Erythroblast (primary cell): ENCODE results near the gene CXCL14.

Experiments used
- GATA1 ChIP-seq: IDR thresholded peaks from 2 replicates; pipeline ENCODE4 v1.6.1; 2011; ENCODE audit warnings: low read depth, mild to moderate bottlenecking, control low read depth, low read length, moderate library complexity
- POLR2A ChIP-seq: IDR thresholded peaks from 2 replicates; pipeline ENCODE4 v1.6.1; 2011; ENCODE audit warnings: mild to moderate bottlenecking, low read length

- TF ChIP-seq POLR2A, result no peak
- no peak for TF ChIP-seq GATA1
Observed at GRCh38 chr5:135596788-135597187, 18.0 kb upstream of the CXCL14 start.
